ENCODE measurements around the gene MSI2.

DNA sequence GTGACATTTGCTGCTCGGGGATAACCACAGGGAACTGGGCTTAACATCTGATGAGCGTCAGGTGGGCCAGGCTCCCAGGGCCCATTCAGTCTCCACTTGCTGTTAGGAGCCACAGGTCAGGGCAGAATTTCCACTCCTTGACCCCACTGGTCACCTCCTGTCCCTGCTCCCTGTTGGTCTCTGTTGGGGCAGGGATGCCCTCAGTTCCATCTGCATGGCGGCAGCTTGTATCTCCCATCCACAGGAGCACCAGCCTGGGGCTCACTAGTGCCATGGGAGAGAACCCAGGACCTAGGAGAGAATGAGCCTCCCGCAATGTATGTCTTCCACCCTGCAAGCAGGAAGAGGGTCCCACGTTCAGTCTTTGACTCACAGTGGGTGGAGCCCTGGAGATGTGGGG lies 276.6 kb downstream of the MSI2 start:
- TF ChIP-seq YY1 (IDR thresholded peaks at IDR 0.05; ENCODE audit: insufficient read depth, insufficient read length) (no peak), SUZ12 (IDR thresholded peaks at IDR 0.05; ENCODE audit: extremely low read depth, insufficient read depth, insufficient read length) (no peak)
